Glutamatergic neuron (in vitro differentiated cells): ENCODE results near the gene PHKG2. TPM values are rescaled to one million over a fixed set of nuclear protein-coding genes. Genes with fewer than 3 reads are reported as not detected.

Source experiments
- DNase-seq: peaks from one replicate; pipeline ENCODE4 v3.0.0; 2022
- H3K27ac Mint-ChIP-seq: one replicate; pipeline ENCODE4 v1.8.0; 2020; ENCODE audit warnings: mild to moderate bottlenecking, mixed read lengths, inconsistent platforms; ENCODE audit not compliant: unreplicated experiment
- H3K27me3 Mint-ChIP-seq: one replicate; pipeline ENCODE4 v1.8.0; 2020; ENCODE audit warnings: mild to moderate bottlenecking, moderate library complexity, mixed read lengths, inconsistent platforms; ENCODE audit not compliant: unreplicated experiment
- H3K36me3 Mint-ChIP-seq: one replicate; pipeline ENCODE4 v1.8.0; 2020; ENCODE audit warnings: mild to moderate bottlenecking, mixed read lengths, inconsistent platforms; ENCODE audit not compliant: unreplicated experiment
- H3K4me1 Mint-ChIP-seq: one replicate; pipeline ENCODE4 v1.8.0; 2020; ENCODE audit warnings: mild to moderate bottlenecking, low read depth, mixed read lengths, inconsistent platforms; ENCODE audit not compliant: unreplicated experiment
- H3K4me3 Mint-ChIP-seq: one replicate; pipeline ENCODE4 v1.8.0; 2020; ENCODE audit warnings: mild to moderate bottlenecking, mixed read lengths, inconsistent platforms; ENCODE audit not compliant: unreplicated experiment
- H3K9me3 Mint-ChIP-seq: one replicate; pipeline ENCODE4 v1.8.0; 2020; ENCODE audit warnings: mild to moderate bottlenecking, moderate library complexity, mixed read lengths, inconsistent platforms; ENCODE audit not compliant: unreplicated experiment
- total RNA-seq: library from RNA; stranded (reverse); fragmentation: NEBNext Ultra II Directional; extraction: Animal tissue kit (Norgen Biotek cat#: 25700); gene quantifications from one replicate; pipeline ENCODE4 v1.2.1, GENCODE V29; 2021; ENCODE audit not compliant: unreplicated experiment
- TF ChIP-seq, protein P1 (sequence below): fragments of 200-600 bp; sonication (generic); IDR thresholded peaks from one replicate; pipeline ENCODE4 v1.5.0; 2021; ENCODE audit not compliant: partially characterized antibody, unreplicated experiment

PHKG2 gene
- total RNA-seq, 1 donor from 2014 or later: 32.6 TPM

DNA sequence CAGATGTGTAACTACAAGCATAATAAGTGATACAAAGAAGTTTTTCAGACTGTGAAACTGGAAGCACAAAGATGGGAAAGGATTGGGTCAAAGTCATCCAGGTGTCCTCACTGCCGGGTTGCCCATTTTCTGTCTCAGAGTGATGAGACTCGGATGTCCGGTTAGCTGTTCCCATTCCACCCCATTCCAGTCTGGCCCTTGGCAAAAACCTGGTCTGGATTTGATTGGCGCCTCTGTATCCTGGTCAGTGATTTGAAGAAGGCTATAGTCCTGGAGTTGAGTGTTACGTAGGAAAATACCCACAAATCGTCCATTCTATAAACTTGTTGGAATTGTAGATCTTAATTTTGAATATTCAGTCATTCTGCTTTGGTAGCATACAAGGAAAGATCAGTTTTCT lies 19.9 kb upstream of the PHKG2 start:
- H3K9me3 Mint-ChIP-seq: peaks cover 8% of the 10 kb centered on the region
- peaks cover 10% of the 10 kb centered on the region for H3K27me3 Mint-ChIP-seq
- H3K36me3 Mint-ChIP-seq: peaks cover 11% of the 10 kb centered on the region
- no peak for DNase-seq
- TF ChIP-seq, protein P1, sequence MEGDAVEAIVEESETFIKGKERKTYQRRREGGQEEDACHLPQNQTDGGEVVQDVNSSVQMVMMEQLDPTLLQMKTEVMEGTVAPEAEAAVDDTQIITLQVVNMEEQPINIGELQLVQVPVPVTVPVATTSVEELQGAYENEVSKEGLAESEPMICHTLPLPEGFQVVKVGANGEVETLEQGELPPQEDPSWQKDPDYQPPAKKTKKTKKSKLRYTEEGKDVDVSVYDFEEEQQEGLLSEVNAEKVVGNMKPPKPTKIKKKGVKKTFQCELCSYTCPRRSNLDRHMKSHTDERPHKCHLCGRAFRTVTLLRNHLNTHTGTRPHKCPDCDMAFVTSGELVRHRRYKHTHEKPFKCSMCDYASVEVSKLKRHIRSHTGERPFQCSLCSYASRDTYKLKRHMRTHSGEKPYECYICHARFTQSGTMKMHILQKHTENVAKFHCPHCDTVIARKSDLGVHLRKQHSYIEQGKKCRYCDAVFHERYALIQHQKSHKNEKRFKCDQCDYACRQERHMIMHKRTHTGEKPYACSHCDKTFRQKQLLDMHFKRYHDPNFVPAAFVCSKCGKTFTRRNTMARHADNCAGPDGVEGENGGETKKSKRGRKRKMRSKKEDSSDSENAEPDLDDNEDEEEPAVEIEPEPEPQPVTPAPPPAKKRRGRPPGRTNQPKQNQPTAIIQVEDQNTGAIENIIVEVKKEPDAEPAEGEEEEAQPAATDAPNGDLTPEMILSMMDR: no peak
- H3K4me1 Mint-ChIP-seq: no peaks in the 10 kb centered on the region
- no peak overlapping the region for H3K27ac Mint-ChIP-seq
- no peak overlapping the region for H3K4me3 Mint-ChIP-seq

DNA sequence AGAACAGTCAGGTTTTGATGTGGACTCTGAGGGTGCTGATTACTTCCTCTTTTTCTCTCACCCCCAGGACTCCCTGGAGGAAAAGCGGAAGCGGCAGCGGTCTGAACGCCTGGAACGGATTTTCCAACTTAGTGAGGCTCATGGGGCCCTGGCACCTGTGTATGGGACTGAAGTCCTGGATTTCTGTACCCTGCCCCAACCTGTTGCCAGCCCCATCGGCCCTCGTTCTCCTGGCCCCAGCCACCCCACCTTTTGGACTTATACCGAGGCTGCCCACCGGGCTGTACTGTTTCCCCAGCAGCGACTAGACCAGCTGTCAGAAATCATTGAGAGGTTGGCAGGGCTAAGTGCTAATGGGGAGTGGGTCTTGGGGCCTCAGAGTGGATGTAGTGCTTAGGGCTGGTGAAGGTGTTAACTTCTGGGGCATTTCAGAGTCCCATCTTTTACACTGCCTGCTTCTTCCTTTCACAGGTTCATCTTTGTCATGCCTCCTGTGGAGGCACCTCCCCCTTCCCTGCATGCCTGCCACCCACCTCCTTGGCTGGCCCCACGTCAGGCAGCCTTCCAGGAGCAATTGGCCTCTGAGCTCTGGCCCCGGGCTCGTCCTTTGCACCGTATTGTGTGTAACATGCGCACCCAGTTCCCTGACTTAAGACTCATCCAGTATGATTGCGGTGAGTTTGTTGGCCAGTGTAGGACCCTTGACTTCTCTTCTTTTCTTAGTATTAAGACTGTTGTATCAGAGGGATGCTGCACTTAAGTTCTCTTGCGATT lies 19.1 kb upstream of the PHKG2 start:
- TF ChIP-seq, protein P1: no peak
- Mint-ChIP-seq H3K36me3 (peaks cover 3% of the 10 kb centered on the region), H3K9me3 (peaks cover 2% of the 10 kb centered on the region), H3K27me3 (peaks cover 2% of the 10 kb centered on the region), H3K27ac (no peak overlapping the region), H3K4me3 (no peak overlapping the region), H3K4me1 (no peaks in the 10 kb centered on the region)
- no peak for DNase-seq

DNA sequence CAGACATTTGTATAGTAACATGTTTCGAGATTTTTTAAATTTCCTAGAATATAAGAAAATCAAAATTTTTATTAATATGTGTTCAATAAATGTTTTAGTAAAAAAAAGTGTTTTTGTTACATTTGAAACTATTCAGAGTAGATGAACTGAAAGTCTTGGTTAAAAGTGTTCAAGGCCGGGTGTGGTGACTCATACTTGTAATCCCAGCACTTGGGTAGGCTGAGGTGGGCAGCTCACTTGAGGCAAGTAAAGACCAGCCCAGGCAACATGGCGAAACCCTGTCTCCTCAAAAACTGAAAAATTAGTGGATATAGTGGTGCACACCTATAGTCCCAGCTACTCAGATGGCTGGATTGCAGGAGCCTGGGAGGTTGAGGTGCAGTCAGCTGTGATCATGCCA lies 16.8 kb upstream of the PHKG2 start:
- H3K36me3 Mint-ChIP-seq: no peaks in the 10 kb centered on the region

DNA sequence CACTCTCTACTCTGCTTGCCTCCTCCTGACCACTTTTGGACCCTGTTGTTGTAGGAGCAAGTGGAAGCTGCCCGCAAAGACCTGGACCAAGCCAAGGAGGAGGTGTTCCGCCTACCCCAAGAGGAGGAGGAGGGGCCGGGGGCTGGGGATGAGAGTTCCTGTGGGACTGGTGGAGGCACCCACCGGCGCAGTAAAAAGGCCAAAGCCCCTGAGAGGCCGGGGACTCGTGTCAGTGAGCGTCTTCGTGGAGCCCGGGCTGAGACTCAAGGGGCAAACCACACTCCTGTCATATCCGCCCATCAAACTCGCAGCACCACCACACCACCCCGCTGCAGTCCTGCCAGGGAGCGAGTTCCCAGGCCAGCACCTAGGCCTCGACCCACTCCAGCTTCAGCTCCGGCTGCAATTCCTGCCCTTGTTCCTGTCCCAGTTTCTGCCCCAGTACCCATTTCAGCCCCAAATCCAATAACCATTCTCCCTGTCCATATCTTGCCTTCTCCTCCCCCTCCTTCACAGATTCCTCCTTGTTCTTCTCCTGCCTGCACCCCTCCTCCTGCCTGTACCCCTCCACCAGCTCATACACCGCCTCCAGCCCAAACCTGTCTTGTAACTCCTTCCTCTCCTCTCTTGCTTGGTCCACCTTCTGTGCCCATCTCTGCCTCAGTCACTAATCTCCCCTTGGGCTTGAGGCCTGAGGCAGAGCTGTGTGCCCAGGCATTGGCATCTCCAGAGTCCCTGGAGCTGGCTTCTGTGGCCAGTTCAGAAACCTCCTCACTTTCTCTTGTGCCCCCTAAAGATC lies 11.0 kb upstream of the PHKG2 start:
- no peak overlapping the region for H3K27ac Mint-ChIP-seq
- H3K36me3 Mint-ChIP-seq: no peaks in the 10 kb centered on the region
- peaks cover 3% of the 10 kb centered on the region for H3K27me3 Mint-ChIP-seq
- TF ChIP-seq, protein P1: no peak
- H3K4me3 Mint-ChIP-seq: no peak overlapping the region
- H3K4me1 Mint-ChIP-seq: no peaks in the 10 kb centered on the region
- peaks cover 3% of the 10 kb centered on the region for H3K9me3 Mint-ChIP-seq
- DNase-seq: no peak

More for the DNA sequence above, 16.8 kb upstream of the PHKG2 start:
- Mint-ChIP-seq H3K4me1 (no peaks in the 10 kb centered on the region), H3K9me3 (no peaks in the 10 kb centered on the region), H3K27ac (no peak overlapping the region), H3K4me3 (no peak overlapping the region), H3K27me3 (no peaks in the 10 kb centered on the region)
- TF ChIP-seq, protein P1: no peak
- no peak for DNase-seq
